CD4-positive, CD25-positive, alpha-beta regulatory T cell (primary cell): Measurements from ENCODE around the gene CYB5R4. TPM values are rescaled to one million over a fixed set of nuclear protein-coding genes. Genes with fewer than 3 reads are reported as not detected.

Experiments
- ATAC-seq, 2 donors: fragments of 150-1000 bp; cut with Tn5 transposase; one replicate each; pipeline ENCODE4 v1.10.0; 2021; ENCODE audit warnings: low read depth in 2 of 2, moderate number of reproducible peaks in 2 of 2, moderate library complexity in 1 of 2
- DNase-seq, 3 donors: peaks; one replicate each; pipeline versions ENCODE4 v3.0.0 to v3.0.0-alpha.2; 2012 to 2022; ENCODE audit warnings: mixed read lengths in 1 of 3
- H3K27ac ChIP-seq: one replicate; pipeline ENCODE4 v1.7.0; 2013; ENCODE audit warnings: mild to moderate bottlenecking, low read length; ENCODE audit not compliant: insufficient read depth, poor library complexity, severe bottlenecking
- H3K27me3 ChIP-seq: one replicate; pipeline ENCODE4 v1.7.0; 2013; ENCODE audit warnings: low read length; ENCODE audit not compliant: control insufficient read depth, insufficient read depth
- H3K36me3 ChIP-seq: one replicate; pipeline ENCODE4 v1.7.0; 2013; ENCODE audit warnings: mild to moderate bottlenecking, low read length, moderate library complexity; ENCODE audit not compliant: control insufficient read depth, insufficient read depth
- H3K4me1 ChIP-seq: 2 replicates; pipeline ENCODE4 v1.7.0; 2013; ENCODE audit warnings: mild to moderate bottlenecking, low read length; ENCODE audit not compliant: insufficient read depth, control insufficient read depth, poor library complexity, severe bottlenecking
- H3K4me3 ChIP-seq: one replicate; pipeline ENCODE4 v1.7.0; 2013; ENCODE audit warnings: low read depth, mild to moderate bottlenecking, low read length, moderate library complexity
- H3K9me3 ChIP-seq, 2 experiments: 1 replicate in 1 of 2; 2 replicates in 1 of 2; pipeline ENCODE4 v1.7.0; 2013; ENCODE audit warnings: low read length in 2 of 2, mild to moderate bottlenecking in 1 of 2, moderate library complexity in 1 of 2; ENCODE audit not compliant: control insufficient read depth in 2 of 2
- H3K27ac Mint-ChIP-seq, 3 donors: one replicate each; pipeline ENCODE4 v1.8.0; 2020 to 2022; ENCODE audit warnings: mild to moderate bottlenecking in 3 of 3, mixed read lengths in 3 of 3, moderate library complexity in 2 of 3
- H3K27me3 Mint-ChIP-seq: one replicate; pipeline ENCODE4 v1.8.0; 2022; ENCODE audit warnings: mild to moderate bottlenecking, mixed read lengths
- H3K36me3 Mint-ChIP-seq: one replicate; pipeline ENCODE4 v1.8.0; 2020; ENCODE audit warnings: mixed read lengths
- H3K4me1 Mint-ChIP-seq, 4 donors: one replicate each; pipeline ENCODE4 v1.8.0; 2020 to 2022; ENCODE audit warnings: mixed read lengths in 4 of 4, mild to moderate bottlenecking in 1 of 4
- H3K4me3 Mint-ChIP-seq, 4 donors: one replicate each; pipeline ENCODE4 v1.8.0; 2020 to 2022; ENCODE audit warnings: mild to moderate bottlenecking in 4 of 4, mixed read lengths in 4 of 4, moderate library complexity in 3 of 4
- H3K9me3 Mint-ChIP-seq, 7 donors: one replicate each; pipeline ENCODE4 v1.8.0; 2020 to 2022; ENCODE audit warnings: mixed read lengths in 7 of 7, mild to moderate bottlenecking in 3 of 7, moderate library complexity in 2 of 7
- polyA plus RNA-seq, 4 donors: library from polyadenylated mRNA; unstranded; fragments of 300-500 nt; fragmentation: Illumina TruSeq; gene quantifications; one replicate each; pipeline ENCODE4 v1.2.3, GENCODE V29; 2021
- total RNA-seq: library from RNA; stranded (reverse); gene quantifications from one replicate; pipeline ENCODE4 v1.2.3, GENCODE V29; 2022

Gene CYB5R4
- total and polyA plus RNA-seq, 5 donors from 2014 or later: 28.3 to 53.1 (median 36.0) TPM

DNA sequence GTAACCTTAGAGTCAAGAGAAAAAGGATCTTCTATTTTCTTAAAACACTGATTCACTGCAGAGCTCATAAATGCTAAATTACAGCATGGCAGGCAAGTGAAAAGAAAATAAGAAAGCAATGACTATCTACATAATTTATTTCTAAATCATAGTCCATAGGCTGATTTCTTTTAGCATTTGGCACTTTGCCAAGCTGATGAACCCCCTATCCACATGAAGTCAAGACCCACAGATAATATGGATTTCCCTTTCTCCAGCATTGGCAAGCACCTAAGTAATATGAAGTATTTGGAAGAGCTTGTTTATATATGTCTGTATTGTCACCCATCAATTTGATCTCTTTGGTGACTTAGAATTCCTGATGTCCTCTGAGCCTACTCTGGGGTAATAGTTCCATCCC lies 126.2 kb downstream of the CYB5R4 start:
- Histone ChIP-seq H3K4me1 (no peaks in the 10 kb centered on the region), H3K4me3 (no peak overlapping the region), H3K27ac (no peak overlapping the region), H3K36me3 (no peaks in the 10 kb centered on the region), H3K27me3 (no peaks in the 10 kb centered on the region), H3K9me3 (no peaks in the 10 kb centered on the region)
- Mint-ChIP-seq H3K9me3 (peaks cover 0 to 4% (median 0%) of the 10 kb centered on the region in 7 donors), H3K4me1 (no peaks in the 10 kb centered on the region), H3K36me3 (peaks cover 15% of the 10 kb centered on the region), H3K27ac (no peak overlapping the region), H3K27me3 (peaks cover 4% of the 10 kb centered on the region), H3K4me3 (no peak overlapping the region)
- no peak for DNase-seq
- no peak for ATAC-seq

GRCh38 chr6:83998021-83998584 lies 138.6 kb downstream of the CYB5R4 start:
- H3K4me1 Mint-ChIP-seq: no peaks in the 10 kb centered on the region
- H3K9me3 Mint-ChIP-seq: peaks cover 0 to 8% (median 3%) of the 10 kb centered on the region in 7 donors
- ATAC-seq: no peak

GRCh38 chr6:84001119-84001518 lies 141.6 kb downstream of the CYB5R4 start:
- H3K9me3 Mint-ChIP-seq: peaks cover 0 to 4% (median 0%) of the 10 kb centered on the region in 7 donors
- DNase-seq (no peak), ATAC-seq (no peak)
- H3K27me3 Mint-ChIP-seq: peaks cover 5% of the 10 kb centered on the region
- no peak overlapping the region for H3K27ac ChIP-seq
- no peaks in the 10 kb centered on the region for H3K9me3 ChIP-seq
- H3K4me1 ChIP-seq: no peaks in the 10 kb centered on the region
- peaks cover 2% of the 10 kb centered on the region for H3K27me3 ChIP-seq
- no peak overlapping the region for H3K4me3 Mint-ChIP-seq
- no peaks in the 10 kb centered on the region for H3K4me1 Mint-ChIP-seq
- peak overlapping the region in 1 of 3 donors; percentile 54 for H3K27ac Mint-ChIP-seq
- H3K4me3 ChIP-seq: no peak overlapping the region
- no peaks in the 10 kb centered on the region for H3K36me3 Mint-ChIP-seq
- H3K36me3 ChIP-seq: no peaks in the 10 kb centered on the region

More at GRCh38 chr6:83998021-83998584, 138.6 kb downstream of the CYB5R4 start:
- H3K27ac Mint-ChIP-seq: no peak overlapping the region
- H3K36me3 Mint-ChIP-seq: no peaks in the 10 kb centered on the region
- Histone ChIP-seq H3K27me3 (no peaks in the 10 kb centered on the region), H3K4me3 (no peak overlapping the region), H3K36me3 (no peaks in the 10 kb centered on the region), H3K4me1 (no peaks in the 10 kb centered on the region), H3K9me3 (no peaks in the 10 kb centered on the region), H3K27ac (no peak overlapping the region)
- H3K4me3 Mint-ChIP-seq: no peak overlapping the region
- no peak for DNase-seq
- H3K27me3 Mint-ChIP-seq: no peaks in the 10 kb centered on the region

DNA sequence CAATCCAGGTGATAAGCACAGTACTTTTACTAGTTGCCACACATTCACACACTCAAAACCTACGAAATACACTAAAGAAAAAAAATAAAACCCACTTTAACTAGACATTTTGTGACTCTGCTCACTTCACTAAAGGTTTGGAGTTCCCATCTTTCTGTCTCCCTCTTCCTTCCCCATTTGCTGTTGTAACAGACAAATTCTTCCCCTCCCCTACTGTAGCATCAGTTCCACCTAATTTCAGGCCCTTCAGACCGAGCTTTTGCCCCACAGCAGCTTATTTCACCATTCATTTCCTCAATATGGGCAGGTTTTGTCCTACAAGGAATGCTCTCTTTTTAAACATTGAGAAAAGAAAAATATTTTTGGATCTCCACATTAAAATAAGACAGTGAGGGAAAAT lies 142.7 kb downstream of the CYB5R4 start:
- no peaks in the 10 kb centered on the region for H3K36me3 ChIP-seq
- ATAC-seq: no peak

GRCh38 chr6:84003131-84003530 lies 143.6 kb downstream of the CYB5R4 start:
- Histone ChIP-seq H3K9me3 (no peaks in the 10 kb centered on the region), H3K4me3 (no peak overlapping the region)

More for the DNA sequence above, 142.7 kb downstream of the CYB5R4 start:
- no peak overlapping the region for H3K4me3 Mint-ChIP-seq
- Histone ChIP-seq H3K27me3 (peaks cover 2% of the 10 kb centered on the region), H3K4me1 (no peaks in the 10 kb centered on the region), H3K9me3 (no peaks in the 10 kb centered on the region), H3K4me3 (no peak overlapping the region), H3K27ac (no peak overlapping the region)
- peaks cover 5% of the 10 kb centered on the region for H3K27me3 Mint-ChIP-seq
- H3K27ac Mint-ChIP-seq: no peak overlapping the region
- H3K9me3 Mint-ChIP-seq: peaks cover 0 to 6% (median 0%) of the 10 kb centered on the region in 7 donors
- no peak for DNase-seq
- no peaks in the 10 kb centered on the region for H3K36me3 Mint-ChIP-seq
- no peaks in the 10 kb centered on the region for H3K4me1 Mint-ChIP-seq

DNA sequence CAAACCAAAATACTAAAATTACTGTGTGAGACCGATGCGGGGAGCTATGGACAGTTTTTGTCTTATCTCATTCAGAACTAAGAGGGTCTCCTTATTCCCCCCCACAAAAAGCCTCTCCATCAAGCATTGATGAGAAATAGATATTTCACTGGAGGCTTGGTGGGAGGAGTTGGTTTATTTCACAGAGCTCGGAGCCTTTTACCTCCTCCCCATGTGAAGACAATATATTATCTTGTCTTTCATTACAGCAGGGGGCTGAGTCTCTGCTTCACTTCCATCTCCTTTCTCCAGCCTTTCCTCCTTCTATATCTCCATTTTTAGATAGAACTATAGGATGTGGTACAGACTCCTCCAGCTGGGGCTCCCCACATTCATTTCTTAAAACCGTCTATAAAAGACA lies 144.2 kb downstream of the CYB5R4 start:
- no peak overlapping the region for H3K27ac Mint-ChIP-seq
- peaks cover 11% of the 10 kb centered on the region for H3K27me3 Mint-ChIP-seq
- H3K27me3 ChIP-seq: peaks cover 2% of the 10 kb centered on the region
- peaks cover 0 to 6% (median 0%) of the 10 kb centered on the region in 7 donors for H3K9me3 Mint-ChIP-seq
- no peaks in the 10 kb centered on the region for H3K4me1 Mint-ChIP-seq
- H3K36me3 Mint-ChIP-seq: no peaks in the 10 kb centered on the region
- no peaks in the 10 kb centered on the region for H3K4me1 ChIP-seq
- ATAC-seq (no peak), DNase-seq (no peak)
- no peak overlapping the region for H3K4me3 Mint-ChIP-seq
- no peak overlapping the region for H3K4me3 ChIP-seq
- no peak overlapping the region for H3K27ac ChIP-seq
- H3K9me3 ChIP-seq: no peaks in the 10 kb centered on the region
- no peaks in the 10 kb centered on the region for H3K36me3 ChIP-seq

More at GRCh38 chr6:84003131-84003530, 143.6 kb downstream of the CYB5R4 start:
- no peak for ATAC-seq
- Histone ChIP-seq H3K4me1 (no peaks in the 10 kb centered on the region), H3K27ac (no peak overlapping the region), H3K27me3 (peaks cover 2% of the 10 kb centered on the region), H3K36me3 (no peaks in the 10 kb centered on the region)
- no peak for DNase-seq
- Mint-ChIP-seq H3K9me3 (peaks cover 0 to 6% (median 0%) of the 10 kb centered on the region in 7 donors), H3K36me3 (no peaks in the 10 kb centered on the region), H3K27ac (no peak overlapping the region), H3K4me3 (no peak overlapping the region), H3K4me1 (no peaks in the 10 kb centered on the region), H3K27me3 (peaks cover 11% of the 10 kb centered on the region)

- no peaks in the 10 kb centered on the region for H3K36me3 Mint-ChIP-seq
- Histone ChIP-seq H3K27ac (no peak overlapping the region), H3K27me3 (peaks cover 2% of the 10 kb centered on the region), H3K9me3 (no peaks in the 10 kb centered on the region), H3K4me3 (no peak overlapping the region), H3K4me1 (no peaks in the 10 kb centered on the region), H3K36me3 (no peaks in the 10 kb centered on the region)
- no peaks in the 10 kb centered on the region for H3K4me1 Mint-ChIP-seq
- no peak overlapping the region for H3K27ac Mint-ChIP-seq
- H3K27me3 Mint-ChIP-seq: peaks cover 15% of the 10 kb centered on the region
- H3K4me3 Mint-ChIP-seq: no peak overlapping the region
- DNase-seq: no peak
- peaks cover 0 to 5% (median 0%) of the 10 kb centered on the region in 7 donors for H3K9me3 Mint-ChIP-seq
- ATAC-seq: no peak
Observed at GRCh38 chr6:84007871-84008270, 148.4 kb downstream of the CYB5R4 start.

GRCh38 chr6:84013354-84013753 lies 153.9 kb downstream of the CYB5R4 start:
- Mint-ChIP-seq H3K36me3 (no peaks in the 10 kb centered on the region), H3K9me3 (no peaks in the 10 kb centered on the region), H3K27ac (no peak overlapping the region), H3K4me3 (no peak overlapping the region), H3K27me3 (peaks cover 4% of the 10 kb centered on the region), H3K4me1 (no peaks in the 10 kb centered on the region)
- Histone ChIP-seq H3K36me3 (no peaks in the 10 kb centered on the region), H3K4me1 (no peaks in the 10 kb centered on the region), H3K4me3 (no peak overlapping the region), H3K27ac (no peak overlapping the region), H3K9me3 (no peaks in the 10 kb centered on the region), H3K27me3 (peaks cover 2% of the 10 kb centered on the region)
- ATAC-seq (no peak), DNase-seq (no peak)
